Fibroblast of skin of scalp (primary cell): ENCODE data around the gene NCAM2.
"Not testable (repeated sequence)": the region's sequence is repeated elsewhere in the genome, so short reads cannot be mapped to it uniquely, and the experiment has no call there.

Experiments
- DNase-seq: peaks from one replicate; pipeline ENCODE4 v3.0.0-alpha.2; 2013

The NCAM2 gene

GRCh38 chr21:21332492-21332891 is 334.3 kb downstream of the NCAM2 start:
- DNase-seq: no peak

DNA sequence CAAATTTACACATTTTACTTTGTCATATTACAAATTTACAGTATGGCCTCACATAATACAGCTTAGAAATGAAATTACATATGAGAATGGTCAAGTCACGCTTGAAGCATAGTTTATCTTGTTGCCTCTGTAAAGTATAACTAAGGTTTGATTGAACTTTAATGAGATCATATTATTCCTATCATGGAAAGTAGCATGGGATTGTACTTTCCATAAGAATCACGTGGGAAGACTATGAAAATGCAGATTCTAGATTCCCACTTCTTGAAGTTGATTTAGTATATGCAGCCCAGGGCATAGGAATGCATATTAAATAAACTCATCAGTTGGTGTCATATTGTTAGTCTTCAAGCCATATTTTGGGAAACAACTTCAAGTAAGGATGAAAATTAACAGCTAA is 342.8 kb downstream of the NCAM2 start:
- no peak for DNase-seq

GRCh38 chr21:21345296-21345695 is 347.1 kb downstream of the NCAM2 start:
- no peak for DNase-seq

GRCh38 chr21:21345872-21346271 is 347.7 kb downstream of the NCAM2 start:
- no peak for DNase-seq

GRCh38 chr21:21366277-21366676 is 368.1 kb downstream of the NCAM2 start:
- no peak for DNase-seq

DNA sequence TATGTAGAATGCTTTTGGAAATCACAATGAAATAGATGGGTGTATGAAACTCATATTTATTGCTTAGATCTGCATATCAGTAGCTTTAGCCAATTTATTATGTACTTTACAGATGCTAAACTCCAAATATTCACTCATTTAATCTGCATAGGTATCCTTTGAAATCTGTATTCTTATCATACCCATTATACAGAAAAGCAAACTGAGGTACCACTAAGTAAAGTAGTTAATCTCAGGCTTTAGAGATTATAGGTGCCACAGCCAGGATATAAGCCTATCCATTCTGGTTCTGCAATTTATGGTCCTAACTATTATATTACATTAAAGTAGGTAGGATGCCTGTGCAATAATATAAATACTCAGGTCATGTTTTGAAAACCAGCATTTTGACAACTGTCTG is 369.4 kb downstream of the NCAM2 start:
- no peak for DNase-seq

DNA sequence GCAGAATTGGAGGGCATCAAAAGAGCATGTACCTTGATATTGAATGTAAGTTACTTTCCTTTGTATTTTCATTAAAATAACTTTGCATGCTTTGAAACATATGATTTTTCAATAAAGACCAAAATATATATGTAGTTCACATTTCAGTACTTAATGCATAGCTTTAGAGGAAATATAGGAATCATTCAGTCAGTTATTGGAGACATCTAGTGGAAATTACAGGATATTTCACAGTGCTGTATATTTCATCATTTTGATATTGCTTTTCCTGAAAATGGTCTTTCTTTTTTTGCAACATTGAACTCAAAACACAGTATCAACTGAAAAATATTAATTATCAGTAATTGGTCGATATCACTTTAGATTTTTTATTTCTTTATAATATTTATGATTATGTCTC is 375.8 kb downstream of the NCAM2 start:
- peak; percentile 33 for DNase-seq

DNA sequence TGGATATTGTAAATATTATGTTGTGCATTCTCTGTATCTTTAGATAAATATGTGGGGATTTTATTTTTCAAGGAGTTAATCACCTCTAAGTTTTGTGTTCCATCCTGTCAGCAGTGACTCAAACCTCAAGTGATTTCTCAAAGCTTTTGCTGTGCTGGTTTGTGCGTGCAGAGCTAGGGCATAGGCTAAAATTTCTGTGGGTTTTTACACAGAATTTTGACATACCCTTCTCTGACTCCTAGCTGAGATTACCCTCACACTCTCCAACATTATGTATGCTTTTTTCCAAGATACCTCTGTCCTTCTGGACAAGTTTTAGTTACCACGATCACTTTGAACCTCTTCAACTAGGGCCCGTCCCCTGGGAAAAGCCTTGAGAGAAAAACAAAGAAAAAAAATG is 384.9 kb downstream of the NCAM2 start:
- peak; percentile 58 for DNase-seq

DNA sequence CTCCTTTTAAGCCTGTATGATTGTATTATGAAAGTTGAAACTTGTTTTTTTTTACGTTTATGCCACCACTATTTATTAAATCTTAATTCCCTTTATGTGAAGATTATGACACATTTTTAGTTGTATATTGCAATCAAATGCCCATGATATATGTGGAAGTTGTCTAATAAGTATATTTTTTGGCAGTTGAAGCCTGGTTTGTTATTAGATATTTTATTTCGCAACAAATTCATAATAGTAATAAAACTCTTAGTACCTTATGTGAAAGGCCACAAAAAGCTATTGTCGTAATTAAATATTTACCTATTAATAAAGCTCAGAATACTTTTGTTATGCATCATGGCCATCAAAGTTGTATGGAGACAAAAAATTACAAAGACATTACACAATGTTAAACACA is 386.8 kb downstream of the NCAM2 start:
- DNase-seq: no peak

DNA sequence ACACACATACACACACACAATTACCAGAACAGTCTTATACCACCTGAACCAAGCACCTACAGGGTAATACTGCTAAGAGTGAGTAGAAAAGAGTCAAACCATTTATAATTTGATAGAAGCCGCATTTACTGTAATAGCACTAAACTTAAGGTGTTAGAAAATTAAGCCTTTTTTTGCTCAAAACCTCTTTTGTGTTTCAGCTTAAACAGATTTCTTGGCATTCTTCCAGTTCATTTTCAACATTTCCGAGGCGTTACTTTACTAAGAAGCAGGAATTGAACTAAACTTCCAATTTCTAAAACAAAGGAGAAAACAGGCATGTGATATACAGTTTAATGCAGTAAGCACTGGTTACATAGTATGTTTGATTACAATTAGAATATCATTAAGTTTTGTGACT is 387.2 kb downstream of the NCAM2 start:
- DNase-seq: peak; percentile 4

- DNase-seq: no peak
Observed at GRCh38 chr21:21387916-21388315, 389.7 kb downstream of the NCAM2 start.

DNA sequence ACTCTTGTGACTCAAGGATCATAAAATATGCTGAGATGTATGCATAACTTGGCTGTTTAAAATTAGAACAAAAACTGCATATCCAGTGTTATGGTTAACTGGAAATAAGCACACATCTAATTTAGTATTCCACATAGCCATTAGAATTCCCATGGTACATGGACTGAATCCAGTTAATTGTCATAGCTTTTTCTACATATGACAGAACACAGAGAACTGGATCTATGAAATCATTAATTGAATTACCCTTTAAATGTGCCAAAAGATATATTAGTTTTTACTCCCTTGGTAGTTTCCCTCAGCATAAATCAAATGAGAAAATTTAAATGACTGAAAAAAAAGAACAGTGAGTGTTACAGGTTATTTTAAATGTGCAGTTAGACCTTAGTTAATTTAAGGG is 395.9 kb downstream of the NCAM2 start:
- no peak for DNase-seq

- no peak for DNase-seq
Observed at GRCh38 chr21:21396424-21396823, 398.2 kb downstream of the NCAM2 start.

GRCh38 chr21:21397464-21397863 is 399.3 kb downstream of the NCAM2 start:
- no peak for DNase-seq

DNA sequence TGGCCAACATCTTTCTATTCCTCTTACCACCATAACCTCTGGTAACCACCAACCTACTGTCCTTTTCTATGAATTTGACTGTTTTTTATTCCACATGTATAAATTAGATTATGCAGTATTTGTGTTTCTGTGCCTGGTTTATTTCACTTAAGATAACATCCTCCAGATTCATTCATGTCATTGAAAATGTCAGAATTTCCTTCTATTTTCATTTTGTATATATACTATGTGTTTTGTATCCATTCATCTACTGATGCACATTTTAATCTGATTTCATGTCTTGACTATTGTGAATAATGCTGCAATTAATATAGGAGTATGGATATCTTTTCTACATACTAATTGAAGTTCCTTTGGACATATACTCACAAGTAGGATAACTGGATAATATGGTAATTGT is 403.2 kb downstream of the NCAM2 start:
- no peak for DNase-seq

DNA sequence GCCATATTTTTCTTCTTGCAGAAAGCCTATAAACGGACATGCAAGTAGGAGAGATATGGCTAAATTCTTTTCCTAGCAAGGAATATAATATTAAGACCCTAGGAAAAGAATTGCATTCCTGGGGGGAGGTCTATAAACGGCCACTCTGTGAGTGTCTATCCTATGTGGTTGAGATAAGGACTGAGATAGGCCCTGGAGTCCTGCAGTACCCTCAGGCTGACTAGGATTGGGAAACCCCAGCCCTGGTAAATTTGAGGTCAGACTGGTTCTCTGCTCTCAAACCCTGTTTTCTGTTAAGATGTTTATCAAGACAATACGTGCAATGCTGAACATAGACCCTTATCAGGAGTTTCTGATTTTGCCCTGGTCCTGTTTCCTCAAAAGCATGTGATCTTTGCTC is 404.0 kb downstream of the NCAM2 start:
- DNase-seq: not testable (repeated sequence)

DNA sequence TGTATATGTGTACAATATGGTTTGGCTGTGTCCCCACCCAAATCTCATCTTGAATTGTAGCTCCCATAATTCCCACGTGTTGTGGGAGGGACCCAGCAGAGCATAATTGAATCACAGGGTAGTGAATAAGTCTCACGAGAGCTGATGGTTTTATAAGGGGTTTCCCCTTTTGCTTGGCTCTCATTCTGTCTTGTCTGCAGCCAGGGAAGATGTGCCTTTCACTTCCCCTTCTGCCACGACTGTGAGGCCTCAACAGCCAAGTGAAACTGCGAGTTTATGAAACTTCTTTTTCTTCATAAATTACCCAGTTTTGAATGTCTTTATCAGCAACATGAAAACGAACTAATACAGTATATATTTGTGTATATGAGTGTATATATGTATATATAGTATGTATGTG is 406.1 kb downstream of the NCAM2 start:
- DNase-seq: not testable (repeated sequence)

- peak; percentile 11 for DNase-seq
Observed at GRCh38 chr21:21406921-21407320, 408.7 kb downstream of the NCAM2 start.

- no peak for DNase-seq
Observed at GRCh38 chr21:21412096-21412495, 413.9 kb downstream of the NCAM2 start.

DNA sequence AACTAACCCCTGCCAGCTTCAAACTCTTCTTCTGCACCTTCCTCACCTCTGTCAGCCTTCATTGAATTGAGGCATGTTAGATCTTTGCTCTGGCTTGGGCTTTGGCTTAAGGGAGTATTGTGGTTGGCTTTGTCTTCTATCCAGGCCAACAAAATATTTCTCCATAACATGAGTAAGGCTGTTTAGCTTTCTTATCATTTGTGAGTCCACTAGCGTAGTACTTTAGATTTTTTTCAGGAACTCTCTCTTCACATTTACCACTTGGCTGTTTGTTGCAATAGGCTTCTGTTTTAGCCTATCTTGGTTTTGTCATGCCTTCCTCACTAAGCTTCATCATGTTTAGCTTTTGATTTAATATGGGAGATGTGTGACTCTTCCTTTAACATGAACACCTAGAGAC is 417.5 kb downstream of the NCAM2 start:
- no peak for DNase-seq

DNA sequence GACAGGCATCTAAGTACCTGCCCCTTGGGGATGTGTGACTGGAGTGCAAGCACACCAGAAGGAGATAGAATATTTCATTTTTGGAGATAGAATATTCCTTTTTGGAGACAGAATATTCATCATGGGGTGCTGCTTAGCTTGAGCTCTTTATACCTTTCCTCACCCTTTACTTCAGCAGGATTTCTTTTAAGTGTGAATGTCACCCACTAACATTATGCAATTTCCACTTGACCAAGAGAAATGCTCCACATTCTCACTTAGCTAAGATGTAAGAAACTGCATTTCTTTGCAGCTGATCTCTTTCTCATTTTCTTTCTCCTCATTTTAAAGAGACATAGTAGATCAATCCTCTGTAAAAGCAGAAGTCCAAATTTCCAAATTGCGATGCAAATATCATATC is 436.7 kb downstream of the NCAM2 start:
- no peak for DNase-seq

GRCh38 chr21:21436012-21436534 is 437.9 kb downstream of the NCAM2 start:
- peak; percentile 47 for DNase-seq

DNA sequence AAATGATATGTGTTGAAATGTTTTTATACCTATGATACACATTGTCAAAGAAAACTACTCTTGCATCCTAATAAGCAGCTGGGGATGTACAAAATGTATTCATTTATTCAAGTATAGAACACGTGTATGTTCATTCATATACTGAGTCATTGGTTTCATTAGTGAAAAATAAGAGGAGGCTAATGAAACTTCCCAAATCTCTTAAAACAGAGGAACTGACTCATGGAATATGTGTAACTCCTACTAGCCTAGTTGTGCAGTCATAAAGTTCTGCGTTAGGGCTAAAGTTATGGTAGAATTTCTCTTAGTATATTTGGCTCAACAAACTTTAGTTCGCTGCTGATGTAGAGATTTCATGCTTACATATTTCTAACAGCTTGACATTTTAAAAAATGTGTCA is 441.6 kb downstream of the NCAM2 start:
- DNase-seq: no peak

DNA sequence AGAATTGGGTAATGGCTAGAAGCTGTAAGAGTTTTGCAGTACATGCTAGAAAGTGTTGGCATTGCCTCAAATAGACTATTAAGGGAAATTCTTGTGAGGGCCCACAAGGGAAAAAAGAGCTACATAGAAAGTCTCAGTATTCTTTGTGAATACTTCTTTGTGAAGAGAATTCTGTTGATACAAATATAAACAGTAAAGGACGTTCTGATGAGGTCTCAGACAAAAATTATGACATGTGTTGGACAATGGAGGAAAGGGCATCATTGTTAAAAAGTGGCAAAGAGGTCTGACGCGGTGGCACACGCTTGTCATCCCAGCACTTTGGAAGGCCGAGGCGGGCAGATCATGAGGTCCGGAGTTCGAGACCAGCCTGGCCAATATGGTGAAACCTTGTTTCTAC is 458.9 kb downstream of the NCAM2 start:
- no peak for DNase-seq

GRCh38 chr21:21458124-21458631 is 460.0 kb downstream of the NCAM2 start:
- DNase-seq: no peak
